GM20000 (cell line): ENCODE results near the gene SLC4A4.

Experiments
- DNase-seq: peaks from one replicate; pipeline ENCODE4 v3.0.0; 2012; ENCODE audit warnings: low spot score
- TF ChIP-seq, protein P1 (sequence below): IDR thresholded peaks from 2 replicates; pipeline ENCODE4 v1.5.1; 2012; ENCODE audit warnings: mild to moderate bottlenecking, control low read depth; ENCODE audit errors: extremely low read depth, missing control alignments

The SLC4A4 gene

DNA sequence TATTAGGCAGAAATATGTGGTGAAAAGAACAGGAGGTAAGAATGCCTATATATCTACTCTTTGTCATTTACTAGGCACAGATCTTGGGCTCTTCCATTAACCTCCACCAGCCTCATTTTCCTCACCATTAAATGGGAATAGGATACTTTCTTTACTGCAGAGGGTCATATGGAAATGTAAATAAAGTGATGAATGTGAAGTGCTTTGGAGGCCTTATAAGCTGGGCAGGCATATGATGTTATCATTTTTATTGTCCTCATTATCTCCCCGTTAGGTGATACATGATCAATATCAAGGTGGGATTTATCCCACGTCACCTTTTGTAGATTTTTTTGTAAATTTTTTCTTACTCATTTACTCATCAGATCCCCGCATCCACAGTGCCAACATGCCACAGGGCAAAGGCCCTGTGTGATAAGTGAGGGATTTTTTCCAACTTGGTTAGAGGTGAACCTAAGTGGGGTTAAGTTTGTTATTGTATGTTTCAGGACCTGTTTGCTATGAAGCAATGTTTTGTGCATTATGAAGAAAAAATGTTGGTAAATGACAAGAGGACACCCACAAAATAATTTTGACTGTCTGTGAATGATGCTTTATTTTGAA is 107.8 kb downstream of the SLC4A4 start:
- no peak for DNase-seq
- TF ChIP-seq, protein P1, sequence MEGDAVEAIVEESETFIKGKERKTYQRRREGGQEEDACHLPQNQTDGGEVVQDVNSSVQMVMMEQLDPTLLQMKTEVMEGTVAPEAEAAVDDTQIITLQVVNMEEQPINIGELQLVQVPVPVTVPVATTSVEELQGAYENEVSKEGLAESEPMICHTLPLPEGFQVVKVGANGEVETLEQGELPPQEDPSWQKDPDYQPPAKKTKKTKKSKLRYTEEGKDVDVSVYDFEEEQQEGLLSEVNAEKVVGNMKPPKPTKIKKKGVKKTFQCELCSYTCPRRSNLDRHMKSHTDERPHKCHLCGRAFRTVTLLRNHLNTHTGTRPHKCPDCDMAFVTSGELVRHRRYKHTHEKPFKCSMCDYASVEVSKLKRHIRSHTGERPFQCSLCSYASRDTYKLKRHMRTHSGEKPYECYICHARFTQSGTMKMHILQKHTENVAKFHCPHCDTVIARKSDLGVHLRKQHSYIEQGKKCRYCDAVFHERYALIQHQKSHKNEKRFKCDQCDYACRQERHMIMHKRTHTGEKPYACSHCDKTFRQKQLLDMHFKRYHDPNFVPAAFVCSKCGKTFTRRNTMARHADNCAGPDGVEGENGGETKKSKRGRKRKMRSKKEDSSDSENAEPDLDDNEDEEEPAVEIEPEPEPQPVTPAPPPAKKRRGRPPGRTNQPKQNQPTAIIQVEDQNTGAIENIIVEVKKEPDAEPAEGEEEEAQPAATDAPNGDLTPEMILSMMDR = no peak

DNA sequence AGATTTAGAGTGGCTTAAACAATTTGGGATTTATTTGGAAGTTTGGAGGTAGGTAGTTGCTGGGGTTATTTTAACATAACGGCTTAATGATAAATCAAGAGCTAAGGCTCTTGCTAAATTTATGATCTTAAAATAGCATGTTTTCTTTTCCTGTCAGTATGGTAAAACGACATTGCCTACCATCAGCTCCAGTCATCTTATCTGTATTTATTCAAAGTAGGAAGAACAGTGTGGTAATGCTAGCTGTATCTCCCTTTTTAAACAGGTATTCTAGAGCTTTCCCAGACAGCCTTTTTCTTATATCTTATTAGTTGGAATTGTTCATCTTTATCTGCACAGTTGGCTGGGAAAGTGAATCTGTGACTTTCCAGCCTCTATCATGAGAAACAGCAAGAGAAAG is 110.2 kb downstream of the SLC4A4 start:
- DNase-seq = no peak
- TF ChIP-seq, protein P1 = no peak

DNA sequence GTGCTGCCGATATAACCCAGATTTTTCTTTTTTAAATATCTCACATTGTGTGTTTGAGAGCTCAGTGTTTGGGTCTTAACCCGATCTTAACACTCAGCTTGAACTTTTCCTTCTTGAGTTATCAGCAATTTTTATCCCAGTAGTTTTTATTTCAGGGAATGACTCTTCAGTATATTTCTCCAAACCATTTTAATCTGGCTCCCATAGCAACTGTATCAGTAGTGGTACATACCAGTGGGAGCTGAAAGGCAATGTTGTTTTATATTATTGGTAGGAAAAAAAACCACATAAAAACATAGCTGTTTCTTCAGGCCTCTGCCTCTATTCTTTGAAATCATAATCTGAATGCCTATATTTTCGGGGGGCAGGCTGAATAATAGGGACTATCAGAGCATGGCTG is 111.1 kb downstream of the SLC4A4 start:
- no peak for DNase-seq
- TF ChIP-seq, protein P1 = no peak

DNA sequence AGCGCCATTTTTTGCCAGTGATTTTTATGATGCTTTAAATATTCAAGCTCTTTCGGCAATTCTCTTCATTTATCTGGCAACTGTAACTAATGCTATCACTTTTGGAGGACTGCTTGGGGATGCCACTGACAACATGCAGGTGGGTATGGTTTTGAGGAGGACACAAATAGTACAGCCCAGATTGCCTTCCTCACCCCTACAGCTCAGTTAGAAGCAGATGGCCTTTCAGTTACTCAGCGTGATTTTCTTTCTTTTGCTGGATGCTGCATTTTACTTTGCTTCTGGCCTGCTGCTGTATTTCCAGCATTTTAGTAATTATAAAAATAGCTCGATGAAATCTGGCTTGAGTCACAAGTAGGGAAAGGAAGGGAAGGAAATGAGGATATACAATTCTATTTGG is 114.7 kb downstream of the SLC4A4 start:
- no peak for DNase-seq
- TF ChIP-seq, protein P1 = no peak

DNA sequence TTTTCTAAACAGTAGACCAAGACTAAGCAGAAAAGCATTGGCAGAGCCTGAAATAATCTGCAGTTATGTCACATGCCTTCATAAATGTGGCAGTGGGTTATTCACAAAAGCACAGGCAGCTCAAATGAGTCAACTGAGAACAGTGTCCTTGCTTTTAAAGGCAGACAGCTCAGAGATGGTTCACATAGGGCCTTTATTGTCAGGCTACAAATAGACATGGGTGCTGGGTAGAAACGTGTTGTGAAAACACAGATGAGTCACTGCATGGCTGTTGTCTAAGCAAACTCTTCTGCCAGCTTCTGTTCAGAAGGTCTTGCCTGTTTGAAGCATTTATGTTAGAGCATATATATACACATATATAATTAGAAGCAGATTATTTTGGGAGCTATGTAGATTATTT is 118.0 kb downstream of the SLC4A4 start:
- TF ChIP-seq, protein P1 = no peak
- DNase-seq = no peak

DNA sequence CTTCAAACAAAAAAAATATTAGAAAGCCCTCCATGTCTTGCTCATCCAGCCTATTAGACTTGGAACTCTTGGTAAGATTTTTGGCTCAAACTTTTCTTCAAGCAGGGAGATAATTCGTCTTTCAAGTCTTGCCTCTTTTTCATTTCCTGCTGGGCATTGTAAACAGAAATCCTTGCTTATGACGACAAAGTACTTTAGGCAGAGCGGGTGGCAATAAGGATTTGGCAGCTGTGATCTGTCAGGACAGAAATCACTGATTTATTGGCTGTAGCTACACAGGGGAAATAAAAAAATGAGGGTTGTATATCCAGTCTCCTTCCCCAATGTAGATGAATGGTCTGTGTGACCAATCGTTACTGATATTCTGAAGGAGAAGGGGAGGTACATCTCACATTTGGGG is 121.6 kb downstream of the SLC4A4 start:
- no peak for DNase-seq
- TF ChIP-seq, protein P1 = no peak

DNA sequence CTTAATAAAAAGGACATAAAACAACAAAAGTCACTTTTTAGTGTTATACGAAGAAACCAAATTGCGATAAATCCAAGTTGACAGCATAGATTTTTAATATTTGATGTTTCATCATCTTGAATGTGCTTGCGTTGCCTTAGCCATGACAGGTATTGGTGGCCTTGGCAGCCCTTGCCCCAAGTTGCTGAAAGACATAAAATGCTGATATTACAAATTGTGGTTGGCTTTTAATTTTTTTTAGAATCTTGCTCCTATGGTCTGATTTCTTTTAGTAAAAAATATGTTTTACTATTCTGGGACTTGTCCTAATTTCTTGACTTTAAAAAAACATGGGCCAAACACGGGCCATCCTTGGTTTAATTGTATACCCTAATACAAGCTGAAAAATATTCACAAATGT is 122.6 kb downstream of the SLC4A4 start:
- TF ChIP-seq, protein P1 = no peak
- no peak for DNase-seq
